GM10248 (cell line): Measurements from ENCODE around the gene GRAPL.
"Not testable (repeated sequence)": the region's sequence is repeated elsewhere in the genome, so short reads cannot be mapped to it uniquely, and the experiment has no call there.

Experiments used
- CTCF ChIA-PET: fragments of 300-600 bp; sonication (Branson Sonifier 250); formaldehyde crosslinking; extraction: SDS; loops from one replicate; lab custom pipeline; 2021; ENCODE audit warnings: antibody characterized with exemption; lab: Yijun Ruan, JAX
- POLR2A ChIA-PET: fragments of 350-650 bp; sonication (Branson Sonifier 250); formaldehyde crosslinking; extraction: SDS; loops from one replicate; lab custom pipeline; 2020; ENCODE audit warnings: antibody characterized with exemption; lab: Yijun Ruan, JAX
- DNase-seq: peaks from one replicate; pipeline ENCODE4 v3.0.0; 2012; ENCODE audit errors: extremely low spot score
- TF ChIP-seq, protein P1 (sequence below): IDR thresholded peaks from 2 replicates; pipeline ENCODE4 v1.5.1; 2012; ENCODE audit warnings: mild to moderate bottlenecking, low read depth; ENCODE audit errors: extremely low read depth, missing control alignments, control extremely low read depth

GRAPL gene

DNA sequence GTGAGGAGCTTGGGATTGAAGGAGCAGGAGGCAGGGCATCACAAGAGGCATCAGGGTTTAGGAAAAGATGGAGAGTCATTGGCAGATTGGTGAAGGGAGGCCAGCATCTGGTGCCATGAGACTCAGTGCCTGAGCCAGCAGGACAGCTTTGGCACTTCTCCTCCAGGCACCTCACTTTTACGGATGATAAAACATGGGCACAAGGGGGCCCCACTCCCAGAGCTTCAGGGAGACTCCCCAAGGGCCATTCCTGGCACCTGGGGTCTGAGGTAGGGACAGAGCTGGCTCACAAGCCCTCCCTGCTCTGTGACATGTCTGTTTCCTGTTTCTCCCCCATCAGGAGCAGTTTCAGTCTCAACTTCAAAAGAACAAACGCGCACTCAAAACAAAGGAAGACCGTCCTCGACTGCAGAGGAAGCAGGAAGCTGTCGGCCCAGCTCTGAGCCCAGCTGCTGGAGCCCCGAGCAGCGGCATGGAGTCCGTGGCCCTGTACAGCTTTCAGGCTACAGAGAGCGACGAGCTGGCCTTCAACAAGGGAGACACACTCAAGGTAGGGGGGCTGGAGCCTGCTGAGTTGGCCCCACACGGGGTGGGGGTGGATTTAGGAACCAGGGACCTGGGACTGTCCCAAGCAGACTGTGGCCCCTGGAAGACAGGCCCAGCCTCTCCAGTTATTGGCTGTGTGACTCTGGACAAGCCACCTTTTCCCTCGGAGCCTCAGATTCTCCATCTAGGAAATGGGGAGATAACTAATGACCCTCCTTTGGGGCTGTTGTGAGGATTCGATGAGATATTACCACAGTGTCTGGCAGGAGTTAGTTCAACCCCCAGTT lies at the start of gene GRAPL:
Gene GRAPL (plus strand): TSS at position 442 of the 833 bp plus-strand sequence. CDS start 31 bp downstream, at position 473.
- CTCF ChIA-PET, DNase-seq, POLR2A ChIA-PET: not testable (repeated sequence)

DNA sequence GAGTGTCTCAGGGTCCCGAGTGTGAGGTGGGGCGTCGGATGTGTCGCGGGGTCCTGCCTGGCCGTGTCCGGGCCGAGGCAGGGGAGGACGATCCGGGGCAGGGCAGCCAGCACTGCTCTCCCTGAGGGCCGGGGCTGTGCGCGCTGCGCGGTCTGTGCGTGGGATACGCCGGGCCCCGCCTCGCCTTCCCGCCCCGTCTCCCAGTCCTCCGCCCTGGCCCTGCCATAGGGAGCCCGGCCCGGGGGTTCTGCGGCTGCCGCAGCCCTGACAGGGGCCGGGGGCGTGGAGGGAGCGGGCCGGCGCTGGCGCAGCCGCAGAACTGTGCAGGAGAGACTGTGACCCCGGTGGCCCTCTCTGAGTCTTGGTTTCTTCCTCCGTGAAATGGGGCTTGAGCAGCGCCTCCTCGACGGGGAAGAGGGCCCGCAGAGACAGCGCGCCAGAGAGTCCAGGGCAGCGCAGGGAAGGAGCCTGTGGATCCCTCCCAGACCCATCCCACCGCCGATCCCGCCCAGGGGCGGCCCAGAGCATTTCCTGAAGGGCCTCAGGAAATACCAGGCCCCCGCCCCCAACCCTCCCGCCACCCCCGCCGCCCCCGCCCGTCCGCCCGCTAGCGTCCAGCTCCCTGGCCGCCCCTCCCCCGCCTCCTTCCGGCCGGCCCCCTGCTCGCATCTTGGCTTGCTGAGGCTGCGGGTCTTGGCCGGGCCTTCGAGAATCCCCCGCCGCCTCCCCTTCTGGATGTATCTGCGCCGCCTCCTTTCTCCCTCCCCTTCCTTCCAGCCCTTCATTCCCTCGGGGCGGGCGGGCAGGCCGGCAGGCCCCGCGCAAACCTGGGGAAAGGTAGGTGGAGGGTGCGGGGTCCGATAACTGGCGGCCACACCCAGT lies 38.3 kb upstream of the GRAPL start:
- POLR2A ChIA-PET, result not testable (repeated sequence)

DNA sequence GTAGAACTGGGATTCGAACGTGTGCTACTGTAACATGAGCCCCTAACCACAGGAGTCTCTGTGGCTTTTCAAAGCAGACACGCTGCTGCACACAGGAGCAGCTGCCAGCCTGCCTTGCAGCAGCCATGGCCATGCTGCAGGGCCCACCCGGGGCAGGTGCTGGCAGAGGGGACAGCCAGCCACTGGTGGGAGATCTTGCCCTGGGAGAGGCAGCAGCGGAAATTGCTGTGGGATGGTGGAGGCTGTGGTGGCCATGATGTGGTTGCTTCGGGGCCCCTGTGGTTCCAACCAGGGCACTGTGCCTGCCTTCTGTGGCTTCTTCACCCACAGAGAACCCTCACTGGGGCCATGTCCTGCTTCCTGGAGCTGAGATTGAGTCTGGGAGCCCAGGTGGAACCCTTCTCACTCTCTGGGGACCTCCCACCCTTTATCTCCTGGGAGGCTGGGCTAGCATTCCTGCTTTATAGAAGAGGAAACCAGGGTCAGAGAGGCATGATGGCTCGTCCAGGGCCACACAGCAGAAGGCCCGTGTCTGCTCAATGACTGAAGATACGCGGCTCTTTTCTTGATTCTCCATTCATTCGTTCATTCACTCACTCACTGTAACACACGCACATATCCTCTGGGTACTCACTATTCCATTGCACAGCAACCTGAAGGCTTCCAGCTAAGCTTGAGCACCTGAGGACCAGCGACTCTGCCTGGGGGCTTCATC lies 37.2 kb upstream of the GRAPL start:
- CTCF ChIA-PET, DNase-seq, POLR2A ChIA-PET: not testable (repeated sequence)

More for the DNA sequence above, 38.3 kb upstream of the GRAPL start:
- CTCF ChIA-PET, DNase-seq: not testable (repeated sequence)

DNA sequence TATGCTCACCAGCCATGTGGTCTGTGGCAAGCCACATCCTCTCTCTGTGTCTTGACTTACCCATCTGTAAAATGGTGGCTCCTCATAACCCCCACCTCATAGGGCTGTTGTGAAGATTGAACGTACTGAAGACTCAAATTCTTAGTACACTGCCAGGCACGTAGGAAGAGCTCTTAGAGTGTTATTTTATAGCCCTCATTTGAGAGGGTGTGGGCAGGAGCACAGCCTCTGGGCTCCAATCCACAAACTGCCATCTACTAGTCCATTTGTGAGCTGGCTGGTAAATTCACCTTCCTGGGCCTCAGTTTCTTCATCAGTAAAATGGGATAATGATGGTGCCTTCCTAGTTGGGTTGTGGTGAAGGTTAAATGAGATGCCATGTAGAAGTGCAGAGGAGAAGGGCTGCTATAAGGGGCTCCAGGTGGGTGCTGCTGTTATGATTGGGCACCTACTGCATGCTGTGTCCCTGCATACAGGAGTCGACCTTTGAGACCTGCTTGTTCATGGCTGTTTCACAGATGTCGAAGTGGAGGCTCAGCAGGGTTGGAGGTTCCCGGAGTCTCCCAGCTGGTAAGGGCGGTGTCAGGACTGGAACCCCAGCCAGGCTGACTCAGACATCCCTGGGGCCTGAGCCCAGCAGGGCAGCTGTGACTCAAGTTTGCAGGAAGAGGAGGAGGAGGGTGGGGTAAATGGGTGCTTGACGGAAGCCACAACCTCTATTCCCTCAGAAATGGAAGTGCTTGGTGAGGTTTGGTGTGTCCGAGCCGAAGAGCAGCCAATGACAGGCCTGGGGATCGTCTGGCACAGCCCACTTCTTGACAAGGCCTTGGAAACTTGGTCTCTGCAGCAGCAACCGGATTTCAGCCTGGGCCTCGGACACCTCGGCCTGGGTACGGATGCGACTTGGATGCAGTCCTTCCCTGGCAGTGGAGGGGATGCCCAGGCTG lies 34.4 kb upstream of the GRAPL start:
- CTCF ChIA-PET, POLR2A ChIA-PET, DNase-seq: not testable (repeated sequence)

DNA sequence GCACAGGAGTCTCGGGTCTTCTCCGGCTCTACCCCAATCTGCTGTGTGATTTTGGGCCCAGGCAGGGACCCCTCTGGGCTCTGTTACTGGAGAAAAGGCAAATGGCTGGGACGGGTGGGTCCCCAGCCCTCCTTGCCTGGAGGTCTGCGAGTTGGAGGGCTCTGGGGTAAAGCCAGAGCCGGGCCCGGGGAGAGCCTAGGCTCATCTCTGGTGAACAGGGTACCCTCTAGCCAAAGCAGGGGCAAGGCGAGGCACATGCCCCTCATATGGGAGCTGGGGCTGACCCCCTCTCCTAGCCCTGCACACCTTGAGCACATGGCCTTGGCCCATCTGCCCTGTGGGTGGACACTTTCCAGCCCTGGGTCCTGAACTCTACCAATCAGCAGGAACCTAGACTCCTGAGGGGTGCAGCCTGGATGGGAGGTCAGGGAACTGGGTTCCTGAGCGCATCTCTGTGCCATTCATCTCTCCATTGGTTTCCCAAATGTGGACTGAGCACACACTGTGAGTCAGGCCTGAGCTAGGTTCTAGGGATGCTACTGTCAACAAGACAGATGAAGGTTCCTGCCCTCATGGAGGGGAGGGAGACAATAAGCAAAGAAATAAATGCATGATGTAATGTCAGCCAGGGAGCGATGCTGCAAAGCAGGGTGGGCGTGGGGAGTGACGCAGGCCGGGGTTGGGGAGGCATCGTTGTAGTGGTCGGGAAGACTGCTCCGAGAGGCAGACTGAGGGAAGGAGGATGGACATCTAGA lies 33.5 kb upstream of the GRAPL start:
- DNase-seq, POLR2A ChIA-PET, CTCF ChIA-PET: not testable (repeated sequence)

DNA sequence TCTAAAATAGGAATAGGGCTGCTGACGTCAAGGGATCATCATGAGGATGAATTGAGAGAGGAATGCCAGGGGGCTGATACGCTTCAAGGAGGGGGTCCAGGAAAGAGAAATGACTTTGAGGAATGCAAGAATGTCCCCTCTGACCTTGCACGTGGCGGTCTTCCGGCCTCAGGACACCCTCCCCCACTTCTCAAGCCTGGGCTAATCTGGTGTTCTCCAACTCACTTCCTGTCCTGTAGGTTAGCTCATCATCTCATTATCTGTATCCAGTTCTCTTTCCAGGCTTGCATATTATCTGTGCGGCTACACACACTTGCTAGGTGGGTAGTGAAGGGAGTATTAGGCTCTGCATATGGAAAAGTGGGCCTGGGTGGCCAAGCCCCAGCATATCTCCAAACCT lies 18.9 kb upstream of the GRAPL start:
- CTCF ChIA-PET, POLR2A ChIA-PET, DNase-seq: not testable (repeated sequence)

DNA sequence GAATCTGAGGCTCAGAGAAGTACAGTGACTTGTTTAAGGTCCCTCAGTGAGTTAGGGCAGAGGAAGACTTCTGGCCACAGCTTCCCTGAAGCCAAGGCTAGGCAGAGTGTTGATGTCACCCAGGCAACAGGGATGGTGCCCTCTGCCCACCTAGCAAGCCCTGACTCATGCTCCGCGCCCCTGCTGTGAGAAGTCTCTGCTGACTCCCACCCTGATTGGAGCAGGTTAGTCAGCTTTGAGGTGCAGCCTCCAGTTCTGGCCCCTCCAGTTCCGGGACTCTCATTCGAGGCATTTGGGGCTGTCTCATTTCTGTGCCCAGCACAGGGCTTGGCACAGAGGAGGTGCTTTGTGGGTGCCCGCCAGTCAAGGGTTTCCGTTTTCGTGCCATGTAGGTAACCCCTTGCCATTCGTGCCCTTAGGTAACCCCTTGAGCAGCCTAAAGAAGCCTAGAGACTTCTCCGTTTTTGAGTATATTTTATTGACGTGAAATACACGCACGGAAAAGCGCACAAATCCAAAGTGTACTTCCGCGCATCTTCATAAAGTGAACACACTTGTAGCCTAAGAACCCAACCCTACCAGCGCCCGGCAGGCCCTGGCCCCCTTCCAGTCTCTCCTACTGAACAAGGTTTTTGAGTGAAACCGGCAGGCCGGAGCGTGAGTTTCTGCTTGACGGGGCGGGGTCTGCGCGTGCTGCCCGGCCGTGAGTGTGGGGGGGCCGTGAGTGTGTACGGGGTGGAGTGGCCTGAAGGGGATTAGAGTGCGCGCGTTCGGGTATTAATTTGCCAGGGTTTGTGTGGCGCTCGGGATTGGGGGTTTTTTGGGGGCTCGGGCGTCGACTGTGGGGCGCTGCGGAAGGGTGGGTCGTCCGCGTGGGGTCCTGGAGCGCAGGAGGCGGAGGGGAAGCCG lies 16.9 kb upstream of the GRAPL start:
- POLR2A ChIA-PET, result interaction anchor here (0.5 to 0.6 kb wide), 2 partner anchors 157 to 710 kb away, joined by 3 read pairs; no protein-coding TSS in a partner anchor
- CTCF ChIA-PET, DNase-seq: not testable (repeated sequence)

DNA sequence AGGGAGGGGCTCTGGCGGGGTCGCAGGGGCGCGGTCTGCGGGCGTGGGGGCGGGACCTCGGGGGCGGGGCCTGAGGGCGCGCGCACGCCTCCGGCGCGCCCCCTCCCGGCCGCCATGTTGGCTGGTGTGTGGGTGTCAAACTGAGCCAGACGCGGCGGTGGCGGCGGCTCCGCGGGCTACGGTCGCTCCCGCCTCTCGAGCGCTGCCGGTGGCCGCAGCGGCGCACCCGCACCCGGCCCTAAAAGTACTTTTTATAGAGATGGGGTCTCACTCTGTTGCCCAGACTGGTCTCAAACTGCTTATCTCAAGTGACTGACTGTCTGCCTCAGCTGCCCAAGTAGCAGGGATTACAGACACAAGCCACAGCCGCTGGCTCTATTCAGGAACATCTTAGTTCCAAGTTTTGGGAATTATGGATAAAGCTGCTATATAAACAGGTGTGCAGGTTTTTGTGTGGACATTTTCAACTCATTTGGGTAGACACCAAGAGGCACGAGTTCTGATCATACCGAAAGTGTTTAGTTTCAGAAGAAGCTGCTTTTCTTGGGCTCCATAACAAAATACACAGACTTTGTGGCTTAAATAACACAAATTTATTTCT lies 16.2 kb upstream of the GRAPL start:
- DNase-seq, CTCF ChIA-PET: not testable (repeated sequence)
- POLR2A ChIA-PET, result interaction anchor here (0.5 to 0.7 kb wide), 3 partner anchors 156 to 709 kb away, joined by 3 read pairs; no protein-coding TSS in a partner anchor
- TF ChIP-seq, protein P1, sequence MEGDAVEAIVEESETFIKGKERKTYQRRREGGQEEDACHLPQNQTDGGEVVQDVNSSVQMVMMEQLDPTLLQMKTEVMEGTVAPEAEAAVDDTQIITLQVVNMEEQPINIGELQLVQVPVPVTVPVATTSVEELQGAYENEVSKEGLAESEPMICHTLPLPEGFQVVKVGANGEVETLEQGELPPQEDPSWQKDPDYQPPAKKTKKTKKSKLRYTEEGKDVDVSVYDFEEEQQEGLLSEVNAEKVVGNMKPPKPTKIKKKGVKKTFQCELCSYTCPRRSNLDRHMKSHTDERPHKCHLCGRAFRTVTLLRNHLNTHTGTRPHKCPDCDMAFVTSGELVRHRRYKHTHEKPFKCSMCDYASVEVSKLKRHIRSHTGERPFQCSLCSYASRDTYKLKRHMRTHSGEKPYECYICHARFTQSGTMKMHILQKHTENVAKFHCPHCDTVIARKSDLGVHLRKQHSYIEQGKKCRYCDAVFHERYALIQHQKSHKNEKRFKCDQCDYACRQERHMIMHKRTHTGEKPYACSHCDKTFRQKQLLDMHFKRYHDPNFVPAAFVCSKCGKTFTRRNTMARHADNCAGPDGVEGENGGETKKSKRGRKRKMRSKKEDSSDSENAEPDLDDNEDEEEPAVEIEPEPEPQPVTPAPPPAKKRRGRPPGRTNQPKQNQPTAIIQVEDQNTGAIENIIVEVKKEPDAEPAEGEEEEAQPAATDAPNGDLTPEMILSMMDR, result peak; percentile 24

DNA sequence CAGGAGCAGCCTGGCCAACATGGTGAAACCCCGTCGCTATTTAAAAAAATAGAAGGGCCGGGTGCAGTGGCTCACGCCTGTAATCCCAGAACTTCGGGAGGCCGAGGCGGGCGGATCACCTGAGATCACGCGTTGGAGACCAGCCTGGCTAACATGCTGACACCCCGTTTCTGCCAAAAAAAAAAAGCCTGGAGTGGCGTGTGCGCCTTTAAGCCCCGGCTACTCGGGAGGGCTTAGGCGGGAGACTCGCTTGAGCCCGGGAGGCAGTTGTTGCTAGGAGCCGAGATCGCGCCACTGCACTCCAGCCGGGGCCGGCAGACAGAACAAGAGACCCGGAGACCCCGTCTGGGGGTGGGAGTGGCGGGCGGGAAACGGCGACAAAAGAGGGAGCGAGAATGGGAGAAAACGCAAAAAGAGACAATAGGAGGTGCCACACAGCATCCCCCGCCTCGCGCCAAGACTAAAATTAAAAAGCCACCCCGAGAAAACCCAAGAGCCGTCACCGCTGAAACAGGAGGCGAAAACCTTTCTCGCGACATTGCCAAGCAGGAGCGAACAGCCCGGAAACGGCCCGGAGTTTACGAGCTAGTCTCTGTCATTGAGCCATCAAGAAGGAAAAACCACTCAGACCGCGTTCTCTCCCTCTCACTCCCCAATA lies 15.5 kb upstream of the GRAPL start:
- POLR2A ChIA-PET, result interaction anchor here (0.7 kb wide), 1 partner anchor 166 kb away, joined by 3 read pairs; no protein-coding TSS in a partner anchor
- CTCF ChIA-PET, DNase-seq: not testable (repeated sequence)

DNA sequence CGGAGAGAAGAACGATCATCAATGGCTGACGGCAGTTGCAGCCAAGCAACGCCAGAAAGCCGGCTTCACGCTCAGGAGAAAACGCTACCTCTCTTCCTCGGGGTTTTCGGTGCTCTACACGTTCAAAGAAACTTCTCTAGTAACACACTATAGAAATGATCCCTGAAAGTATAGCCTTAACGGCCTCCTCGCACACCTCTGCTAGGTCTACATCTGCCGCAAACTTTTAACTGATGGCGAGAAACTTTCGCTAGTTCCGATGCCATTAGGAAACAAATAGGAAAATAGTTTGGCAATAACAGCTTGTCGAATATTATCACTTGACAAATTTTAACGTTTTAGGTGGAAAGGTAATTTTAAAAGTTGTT lies 14.9 kb upstream of the GRAPL start:
- CTCF ChIA-PET, DNase-seq, POLR2A ChIA-PET: not testable (repeated sequence)

DNA sequence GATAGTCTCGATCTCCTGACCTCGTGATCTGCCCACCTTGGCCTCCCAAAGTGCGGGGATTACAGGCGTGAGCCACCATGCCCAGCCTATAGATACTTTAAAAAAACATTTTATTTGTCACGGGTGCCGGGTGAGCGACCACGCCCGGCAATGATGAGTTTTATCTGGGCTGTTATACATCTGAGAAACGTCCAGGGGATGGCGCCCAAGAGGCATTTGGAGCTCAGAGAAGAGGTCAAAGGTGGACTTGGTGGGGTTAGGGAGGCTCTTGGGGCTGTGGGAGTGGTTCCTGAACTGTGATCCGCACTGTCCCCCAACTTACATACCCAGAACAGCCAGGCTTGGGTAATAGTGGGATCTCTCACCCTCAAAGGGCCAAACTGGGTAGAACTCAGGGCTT lies 8.7 kb upstream of the GRAPL start:
- POLR2A ChIA-PET, DNase-seq, CTCF ChIA-PET: not testable (repeated sequence)

DNA sequence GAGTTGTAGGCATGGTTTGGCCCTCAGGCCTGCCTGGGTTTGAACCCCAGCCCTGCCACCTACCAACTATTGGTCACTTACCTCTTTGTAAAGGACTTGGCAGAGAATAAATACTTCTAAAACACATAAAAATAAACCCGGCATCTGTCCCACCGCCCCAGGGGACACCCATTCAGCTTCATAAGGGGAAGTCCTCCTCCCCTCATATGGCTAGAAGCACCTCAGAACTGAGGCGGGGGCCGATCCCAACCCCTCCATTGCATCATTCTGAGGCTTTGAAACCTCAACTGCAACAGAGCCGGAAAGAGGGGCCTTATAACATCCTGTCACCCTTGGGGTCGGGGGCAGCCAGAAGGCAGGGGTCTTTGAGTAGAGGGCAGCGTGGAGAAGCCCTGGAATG lies 2.1 kb upstream of the GRAPL start:
- POLR2A ChIA-PET, CTCF ChIA-PET, DNase-seq: not testable (repeated sequence)

DNA sequence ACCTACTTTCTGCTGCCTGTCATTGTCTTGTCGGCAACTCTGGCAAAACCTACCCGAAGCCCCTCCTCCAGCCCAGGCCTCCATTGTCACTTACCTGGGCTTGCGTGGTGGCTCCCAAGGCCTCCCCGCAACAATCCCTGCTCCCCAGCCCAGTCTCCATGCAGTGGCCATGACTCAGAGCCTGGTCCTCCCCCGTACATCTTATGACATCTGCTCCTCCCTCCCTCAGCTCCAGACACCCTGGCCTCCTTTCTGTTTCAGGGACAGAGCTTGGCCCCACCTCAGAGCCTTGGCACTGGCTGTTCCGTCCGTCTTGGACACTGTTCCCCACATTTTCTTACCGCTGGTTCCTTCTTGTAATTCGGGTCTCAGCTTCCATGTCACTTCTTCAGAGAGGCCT lies 2.1 kb downstream of the GRAPL start:
- POLR2A ChIA-PET, CTCF ChIA-PET, DNase-seq: not testable (repeated sequence)
